Stimulated activated CD4-positive, alpha-beta T cell treated with anti-CD3 and anti-CD28 coated beads, Interleukin-4, amount 100 ng/mL, for 24 hours (primary cell): Measurements from ENCODE around the gene C15orf40.
"Not testable (repeated sequence)": the region's sequence is repeated elsewhere in the genome, so short reads cannot be mapped to it uniquely, and the experiment has no call there.

Source experiments
- DNase-seq: peaks from one replicate; pipeline ENCODE4 v3.0.0-alpha.2; 2020

Gene C15orf40

DNA sequence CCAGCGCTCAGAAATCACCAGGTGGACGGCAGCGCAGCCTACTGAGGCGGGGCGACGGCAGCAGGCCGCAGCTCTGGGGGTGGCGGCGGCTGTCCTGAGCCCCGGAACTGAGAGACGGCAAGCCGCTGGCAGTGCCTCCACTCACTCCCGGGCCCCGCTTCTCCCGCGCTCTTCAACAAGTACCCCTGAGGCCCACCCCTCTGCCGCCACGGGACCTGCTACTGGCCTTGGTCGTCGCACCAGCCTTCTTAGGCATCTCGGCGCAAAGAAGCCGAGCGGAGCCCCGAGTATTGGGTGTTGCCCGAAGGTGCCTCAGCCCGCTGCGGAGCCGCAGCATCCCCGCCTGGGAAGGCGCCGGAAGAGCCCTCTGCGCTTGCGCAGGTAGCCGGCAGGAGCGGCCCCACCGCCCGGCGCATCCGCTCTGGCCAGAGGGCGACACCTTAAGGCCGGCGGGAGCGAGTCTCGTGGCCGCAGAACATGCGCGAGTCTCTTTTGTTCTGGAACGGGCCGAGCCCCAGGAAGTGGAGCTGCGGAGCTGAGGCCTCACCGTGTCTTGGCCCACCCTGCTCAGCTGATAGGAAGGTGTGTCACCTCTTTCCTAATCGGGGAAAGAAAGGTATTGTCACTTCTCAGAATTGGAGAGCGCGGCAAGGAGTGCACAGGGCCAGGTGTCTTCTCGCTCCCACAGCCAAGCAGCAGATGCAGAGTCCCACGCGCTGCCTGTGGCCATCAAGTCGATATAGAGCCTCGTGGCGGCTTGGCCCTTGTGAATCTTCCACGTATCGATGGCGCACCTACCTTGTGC lies at the start of gene C15orf40:
Gene C15orf40, minus strand, starts transcription at position 369 of the 805 bp plus-strand sequence. Its CDS starts 32 bp downstream, at position 337.
- DNase-seq = peak; percentile 85

DNA sequence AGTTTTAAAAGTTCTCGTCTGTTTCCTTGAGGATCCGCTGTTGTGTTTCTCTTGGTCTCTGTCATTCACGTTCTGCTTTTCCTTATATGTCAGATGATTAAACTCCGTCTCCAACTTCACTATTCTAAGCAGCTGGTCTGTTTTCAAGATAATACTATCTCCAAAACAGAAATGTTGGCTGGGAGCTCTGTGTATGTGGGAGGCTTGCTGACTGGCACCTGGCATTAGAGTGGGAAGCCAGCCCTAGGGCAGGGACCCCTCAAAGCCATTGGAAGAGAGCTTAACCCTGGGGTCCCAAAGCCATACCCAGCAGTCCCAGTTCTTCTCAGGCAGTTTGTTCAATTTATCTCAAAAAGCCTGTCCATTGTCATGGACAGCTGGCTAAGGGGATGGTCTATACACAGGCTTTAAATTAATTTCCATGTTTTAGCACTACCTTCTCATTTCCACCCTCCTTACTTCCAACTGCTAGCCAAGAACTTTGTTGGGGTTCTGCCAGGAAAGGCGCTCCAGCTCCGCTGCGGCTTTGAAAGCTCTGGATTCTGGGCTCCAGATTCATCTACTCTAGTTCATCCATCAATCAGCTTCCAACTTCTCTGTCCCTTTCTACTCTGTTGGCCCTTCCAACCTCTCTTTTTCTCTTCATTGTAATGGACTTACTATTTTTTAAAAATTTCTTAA lies 46.4 kb upstream of the C15orf40 start:
- DNase-seq = no peak

- no peak for DNase-seq
Observed at GRCh38 chr15:83057002-83057401, 45.6 kb upstream of the C15orf40 start.

DNA sequence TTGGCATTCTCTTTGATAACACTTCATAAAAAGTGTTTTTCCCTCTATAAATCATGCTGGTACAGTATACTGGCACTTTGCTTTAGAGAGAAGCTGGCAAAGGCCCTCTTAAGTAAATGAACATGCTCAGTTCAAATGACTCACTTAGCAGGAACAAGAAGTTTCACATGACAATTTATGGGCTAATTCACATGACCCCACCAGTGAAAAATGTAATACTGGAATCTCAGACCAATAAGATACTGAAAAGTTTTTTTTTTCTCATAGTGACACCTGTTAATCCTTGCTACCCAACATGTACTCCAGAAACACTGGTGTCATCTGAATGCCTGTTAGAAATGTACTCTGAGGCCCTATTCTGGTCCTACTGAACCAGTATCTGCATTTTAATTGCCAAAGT lies 41.7 kb upstream of the C15orf40 start:
- no peak for DNase-seq

DNA sequence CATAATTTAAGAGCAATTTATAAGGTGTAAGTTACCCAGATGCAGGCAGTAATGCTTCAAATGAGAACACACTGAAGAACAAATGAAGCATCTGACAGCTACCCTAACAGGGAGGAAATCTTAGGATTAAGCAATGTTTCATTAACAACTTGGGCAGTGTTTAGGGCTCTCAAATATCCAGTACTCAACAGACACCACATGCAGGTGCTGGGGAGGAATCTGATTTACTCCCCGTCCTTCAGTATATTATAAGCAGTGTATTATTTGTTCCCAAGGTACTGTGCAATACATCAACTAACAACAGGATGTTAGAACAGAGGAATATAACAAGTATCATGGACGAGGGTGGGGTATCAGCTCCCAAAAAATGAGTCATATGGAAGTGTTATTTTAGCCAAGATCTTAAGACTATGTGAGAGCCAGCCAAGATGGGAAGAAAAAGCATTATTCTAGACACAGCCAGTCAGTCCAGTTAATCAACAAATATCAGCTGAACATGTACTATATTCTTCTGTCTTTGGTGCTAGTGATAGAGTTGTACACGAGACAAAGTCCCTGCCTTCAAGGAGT lies 35.2 kb upstream of the C15orf40 start:
- DNase-seq = no peak

DNA sequence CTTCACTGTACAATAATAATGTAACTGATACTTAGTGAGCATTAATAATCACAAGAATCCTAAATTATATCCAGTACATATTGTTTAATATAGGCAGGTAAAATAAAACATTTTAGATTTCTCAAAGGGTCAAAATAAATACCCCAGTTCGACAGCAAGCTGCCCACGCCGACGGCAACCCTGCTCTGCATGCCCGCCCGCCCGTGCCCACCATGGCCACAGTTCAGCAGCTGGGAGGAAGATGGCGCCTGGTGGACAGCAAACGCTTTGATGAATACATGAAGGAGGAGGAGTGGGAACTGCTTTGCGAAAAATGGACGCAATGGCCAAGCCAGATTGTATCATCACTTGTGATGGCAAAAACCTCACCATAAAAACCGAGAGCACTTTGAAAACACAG lies 32.7 kb upstream of the C15orf40 start:
- DNase-seq = no peak

- DNase-seq = no peak
Observed at GRCh38 chr15:83039206-83039605, 27.8 kb upstream of the C15orf40 start.

- no peak for DNase-seq
Observed at GRCh38 chr15:83036253-83036652, 24.8 kb upstream of the C15orf40 start.

- not testable (repeated sequence) for DNase-seq
Observed at GRCh38 chr15:83031234-83031633, 19.8 kb upstream of the C15orf40 start.

DNA sequence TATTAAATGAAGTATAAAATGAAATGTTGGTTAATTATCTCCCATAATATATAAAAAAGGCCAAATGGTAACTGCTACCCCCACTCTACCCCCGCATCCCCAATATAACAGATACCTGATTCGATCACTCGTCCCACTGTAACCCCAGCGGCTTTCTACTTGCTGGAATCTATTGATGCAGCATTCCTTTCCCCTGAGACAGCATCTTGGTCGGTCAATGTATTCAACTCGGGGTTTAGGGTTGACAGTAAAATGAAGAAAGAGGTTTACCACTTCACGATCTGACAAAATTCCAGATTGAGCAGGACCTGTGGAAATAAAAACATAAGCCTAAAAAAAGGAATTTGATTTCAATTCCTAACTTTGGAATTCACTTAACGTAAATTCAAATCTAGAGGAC lies 18.6 kb upstream of the C15orf40 start:
- DNase-seq = no peak

DNA sequence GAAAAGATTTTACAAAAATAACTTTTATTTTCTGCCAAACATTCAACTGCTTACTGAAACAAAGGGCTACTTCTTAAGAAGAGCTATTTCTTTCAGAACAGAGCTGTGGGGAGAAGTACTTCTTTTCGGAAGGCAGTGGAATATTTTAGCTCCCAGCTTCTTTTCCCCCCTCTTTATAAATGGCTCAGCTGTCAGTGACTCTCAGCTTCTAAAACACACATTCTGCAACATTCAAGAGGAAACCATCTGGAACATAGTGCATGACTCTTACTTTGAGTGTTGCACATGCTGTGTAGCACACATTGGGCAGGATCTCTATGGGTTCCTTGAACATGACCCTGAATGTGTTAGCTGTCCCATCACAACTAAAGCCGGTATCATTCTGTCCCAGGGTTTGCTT lies 7.0 kb upstream of the C15orf40 start:
- DNase-seq = no peak

DNA sequence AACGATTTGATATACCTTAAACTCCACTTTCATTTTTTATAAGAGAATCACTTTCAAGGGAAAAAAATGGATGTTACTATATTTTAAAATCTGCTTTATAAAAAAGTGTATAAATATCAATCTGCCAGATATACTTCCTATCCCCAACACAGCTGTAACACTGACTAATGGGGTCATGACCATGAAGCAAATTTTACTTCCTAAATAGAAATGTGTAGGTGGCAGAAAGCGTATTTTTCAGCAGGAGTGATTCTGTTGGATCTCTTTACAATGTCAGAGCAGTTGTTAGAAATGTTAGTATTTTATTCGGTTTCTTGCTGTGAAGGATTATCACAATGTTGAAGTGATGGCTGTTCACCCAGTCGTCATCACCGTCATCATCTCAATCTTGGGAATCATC lies 5.5 kb upstream of the C15orf40 start:
- no peak for DNase-seq

- no peak for DNase-seq
Observed at GRCh38 chr15:83015361-83015760, 3.9 kb upstream of the C15orf40 start.

DNA sequence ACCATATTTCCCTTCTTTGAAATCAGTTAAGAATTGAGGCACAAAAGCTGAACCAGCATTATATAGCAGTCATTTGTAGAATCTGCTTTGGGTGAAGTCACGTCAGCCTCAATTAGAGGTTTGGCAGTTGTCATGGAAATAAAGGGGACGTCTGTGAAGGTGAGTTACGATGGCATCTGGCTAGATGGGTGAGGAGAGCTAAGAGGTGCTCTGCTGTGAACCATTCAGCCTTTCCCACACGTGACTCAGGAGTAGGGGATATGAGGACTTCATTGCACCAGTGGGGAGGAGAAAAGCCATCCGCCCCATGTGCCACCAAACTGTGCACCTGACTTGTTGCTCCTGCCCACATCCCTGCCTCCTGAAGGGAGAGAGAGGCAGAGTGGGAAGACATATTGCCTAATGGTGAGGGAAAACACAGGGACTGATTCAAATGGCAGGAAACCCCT lies 2.8 kb upstream of the C15orf40 start:
- no peak for DNase-seq

DNA sequence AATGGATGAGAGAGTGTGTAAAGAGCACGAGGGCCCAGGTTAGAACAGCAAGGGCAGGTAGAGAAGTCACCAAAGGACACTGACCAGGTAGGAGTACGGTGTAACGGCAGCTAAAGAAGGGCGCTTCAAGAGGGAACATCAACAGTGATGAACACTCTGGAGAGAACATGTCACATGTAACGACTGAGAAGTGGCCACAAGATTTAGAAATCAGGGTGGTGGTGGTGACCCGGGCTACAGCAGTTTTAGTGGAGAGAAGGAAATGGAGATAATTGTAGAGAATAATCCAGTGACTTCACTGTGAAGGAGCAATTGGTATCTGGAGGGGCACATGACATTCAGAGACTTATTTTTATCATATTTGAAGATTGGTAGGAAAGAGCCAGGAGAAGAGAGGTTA lies 1.2 kb upstream of the C15orf40 start:
- DNase-seq = no peak

GRCh38 chr15:83012076-83012426 lies 612 bp upstream of the C15orf40 start:
- DNase-seq = no peak

DNA sequence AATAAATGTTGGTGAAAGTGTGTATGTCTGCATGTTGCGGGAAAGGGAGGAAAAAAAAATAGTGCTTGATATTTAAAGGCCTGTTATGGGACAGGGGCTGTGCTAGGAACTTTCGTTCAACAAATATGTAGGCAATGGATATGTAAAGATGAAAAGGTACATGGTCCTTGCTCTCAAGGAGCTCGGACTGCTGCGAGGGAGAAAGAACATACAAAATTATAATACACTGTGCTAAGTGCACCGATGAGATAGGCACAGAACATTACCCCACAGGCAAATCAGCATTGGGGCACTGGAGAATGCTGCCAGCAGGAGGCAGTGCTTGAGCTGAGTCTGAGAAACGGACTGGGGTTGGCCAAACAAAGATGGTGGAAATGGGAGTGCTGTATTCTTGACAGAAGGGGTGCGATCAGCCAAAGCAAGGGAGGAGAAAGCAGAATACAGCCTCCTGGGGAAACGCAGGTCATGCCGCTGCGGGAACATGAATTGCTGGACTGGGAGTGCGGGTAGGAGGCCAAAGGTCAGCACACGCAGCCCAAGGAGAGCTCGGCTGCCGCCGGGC lies 649 bp downstream of the C15orf40 start:
- peak; percentile 87 for DNase-seq

GRCh38 chr15:83000672-83001031 lies 10.8 kb downstream of the C15orf40 start:
- DNase-seq = not testable (repeated sequence)

DNA sequence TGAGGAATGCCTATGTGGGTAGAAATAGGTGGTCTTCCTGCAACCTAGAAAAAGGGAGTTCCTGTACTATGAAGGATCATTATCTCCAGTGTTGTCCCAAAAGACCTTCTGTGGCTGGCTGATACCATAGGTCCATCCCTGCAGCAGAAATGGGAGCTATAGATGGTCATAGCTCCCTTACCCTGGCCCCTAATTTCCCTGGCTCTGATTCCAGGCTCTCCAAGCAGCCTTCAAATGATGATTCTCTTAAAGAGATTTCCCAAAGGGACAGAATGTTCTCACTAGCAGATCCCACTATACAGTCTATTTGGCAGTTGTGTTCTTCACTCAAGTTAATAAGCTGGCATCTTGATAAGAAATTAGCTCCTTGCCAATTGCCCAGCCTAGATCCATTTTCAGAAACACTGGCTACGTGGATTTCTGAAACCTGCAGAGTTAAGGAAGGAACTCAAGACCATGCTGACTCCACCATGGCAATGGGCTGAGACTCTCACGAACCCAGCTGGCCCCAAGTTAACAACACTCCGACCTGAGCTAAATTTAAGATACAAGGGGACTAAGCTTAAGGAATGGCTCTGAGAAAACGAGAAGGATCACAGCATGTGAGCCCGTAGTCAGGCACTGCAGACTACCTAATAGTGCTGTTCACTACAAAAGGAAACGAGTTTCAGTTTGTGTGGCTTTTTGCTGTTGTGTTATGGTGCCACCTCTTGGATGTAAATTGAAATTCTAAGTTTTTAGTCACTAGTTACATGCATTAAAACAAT lies 11.4 kb downstream of the C15orf40 start:
- DNase-seq = peak; percentile 30

DNA sequence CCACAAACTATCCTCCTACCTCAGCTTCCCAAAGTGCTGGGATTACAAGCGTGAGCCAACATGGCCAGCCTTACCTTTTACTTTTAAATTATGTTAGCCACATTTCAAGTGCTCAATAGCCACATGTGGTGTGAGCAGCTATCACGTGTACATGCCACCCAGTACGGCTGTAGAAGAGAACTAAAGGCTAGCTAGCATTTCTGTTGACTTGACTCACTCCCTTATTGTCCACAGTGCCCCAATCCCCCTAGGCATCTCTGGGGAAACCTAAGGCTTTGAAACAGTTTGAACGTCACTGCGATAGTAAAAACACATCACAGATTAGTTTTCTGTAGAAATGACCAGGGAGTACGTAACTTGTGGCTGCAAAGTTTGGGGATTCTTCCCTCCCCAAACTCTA lies 12.0 kb downstream of the C15orf40 start:
- DNase-seq = no peak

DNA sequence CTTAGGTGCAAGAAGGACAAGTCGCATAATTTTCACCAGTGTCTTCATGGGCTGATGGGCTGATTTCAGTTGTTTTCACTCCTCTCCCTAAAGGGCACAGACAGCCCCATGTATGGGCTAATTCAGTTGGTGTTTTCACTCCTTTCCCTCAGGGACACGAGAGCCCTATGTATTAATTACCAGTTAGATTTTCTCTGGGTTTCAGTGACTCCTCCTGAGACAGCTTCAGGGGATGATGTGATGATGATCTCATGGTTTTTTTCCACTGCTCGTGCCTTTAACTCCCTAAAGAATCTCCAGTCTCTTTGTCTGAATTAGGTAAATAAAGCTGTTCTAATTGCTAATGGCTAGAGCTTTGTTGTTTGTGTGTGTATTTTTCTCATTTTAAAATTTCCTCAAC lies 15.5 kb downstream of the C15orf40 start:
- DNase-seq = no peak

- DNase-seq = no peak
Observed at GRCh38 chr15:82995076-82995475, 16.4 kb downstream of the C15orf40 start.

DNA sequence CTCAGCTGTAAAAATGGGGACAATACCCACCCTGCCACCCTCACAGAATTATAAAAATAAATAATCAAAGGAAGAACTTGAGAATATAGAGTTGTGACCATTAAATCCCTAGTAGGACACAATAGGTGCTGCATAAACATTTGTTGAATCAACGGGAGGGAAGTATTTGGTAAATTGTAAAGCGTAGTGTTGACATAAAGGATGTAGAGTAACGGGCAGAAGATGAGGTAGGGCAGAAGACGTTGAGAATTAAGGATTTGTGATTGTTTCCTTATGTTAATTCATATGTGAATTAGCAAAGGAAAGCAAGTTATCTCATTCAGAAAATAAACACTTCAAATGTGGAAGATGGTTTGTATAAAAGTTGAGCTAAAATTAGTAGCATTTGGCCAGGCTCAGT lies 18.3 kb downstream of the C15orf40 start:
- no peak for DNase-seq
